Breast epithelium (tissue), 3 donors: ENCODE data around the gene RELT.

Experiments used
- CTCF ChIP-seq, 3 donors: fragments of 450-650 bp; IDR thresholded peaks; one replicate each; pipeline ENCODE4 v1.5.1; 2016 to 2017; ENCODE audit warnings: antibody characterized with exemption in 3 of 3, mild to moderate bottlenecking in 3 of 3, moderate library complexity in 3 of 3
- POLR2A ChIP-seq: fragments of 450-650 bp; IDR thresholded peaks from one replicate; pipeline ENCODE4 v1.6.1; 2016; ENCODE audit warnings: antibody characterized with exemption, mild to moderate bottlenecking, moderate library complexity
- POLR2AphosphoS5 ChIP-seq, 3 donors: sonication (generic); formaldehyde crosslinking; IDR thresholded peaks; one replicate each; pipeline ENCODE4 v1.6.1; 2017; ENCODE audit warnings: antibody characterized with exemption in 3 of 3

GRCh38 chr11:73338279-73338678, 37.9 kb upstream of the RELT start:
- TF ChIP-seq POLR2A (no peak), CTCF (IDR thresholded peaks at IDR 0.05) (no peak), POLR2AphosphoS5 (IDR thresholded peaks at IDR 0.05) (no peak)
